GM12892 (cell line): ENCODE measurements around the gene THOC2.

Experiments
- POLR2A ChIP-seq: IDR thresholded peaks from 2 replicates; pipeline ENCODE4 v1.6.1; 2011; ENCODE audit warnings: low read depth, low read length, control low read depth
- POLR2AphosphoS5 ChIP-seq: IDR thresholded peaks from 2 replicates; pipeline ENCODE4 v1.6.1; 2011; ENCODE audit warnings: low read depth, low read length, control low read depth

DNA sequence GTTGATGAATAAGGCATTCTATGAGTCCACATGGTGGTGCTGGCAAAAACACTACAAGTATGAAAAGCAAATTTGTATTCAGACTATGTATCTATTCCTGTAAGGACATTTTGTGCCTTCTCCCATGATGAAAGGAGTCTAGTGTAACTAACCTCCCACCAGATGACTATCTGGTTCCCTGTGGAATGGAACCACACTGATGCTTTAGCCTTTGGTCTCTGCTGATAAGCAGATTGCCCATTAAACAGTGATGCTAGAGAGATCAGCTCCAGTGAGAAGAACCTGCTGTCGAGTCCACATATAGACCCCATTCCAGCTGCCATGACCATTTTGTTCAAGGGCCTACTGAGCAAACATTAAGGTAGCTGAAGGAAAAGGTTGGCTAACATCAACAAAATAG is 10.5 kb upstream of the THOC2 start:
- TF ChIP-seq POLR2AphosphoS5, result no peak
- no peak for TF ChIP-seq POLR2A
